CD1c-positive myeloid dendritic cell (primary cell): ENCODE measurements around the gene SSR1.
"Not testable (repeated sequence)": the region's sequence is repeated elsewhere in the genome, so short reads cannot be mapped to it uniquely, and the experiment has no call there.

ENCODE experiments used
- DNase-seq: peaks from one replicate; pipeline ENCODE4 v3.0.0-alpha.2; 2016; ENCODE audit errors: extremely low spot score

The SSR1 gene

GRCh38 chr6:7312616-7313504 is at the start of gene SSR1:
Gene SSR1, minus strand, starts transcription at chr6:7313199. Its CDS starts 79 bp downstream, at chr6:7313120.
- peak; percentile 97 for DNase-seq

GRCh38 chr6:7351916-7352315 is 38.9 kb upstream of the SSR1 start:
- not testable (repeated sequence) for DNase-seq

- DNase-seq, result not testable (repeated sequence)
Measured at GRCh38 chr6:7350591-7350990, 37.6 kb upstream of the SSR1 start.

GRCh38 chr6:7347551-7347997 is 34.6 kb upstream of the SSR1 start:
- DNase-seq, result not testable (repeated sequence)

- not testable (repeated sequence) for DNase-seq
Measured at GRCh38 chr6:7344773-7345450, 31.9 kb upstream of the SSR1 start.

- DNase-seq, result no peak
Measured at GRCh38 chr6:7343546-7344475, 30.8 kb upstream of the SSR1 start.

- no peak for DNase-seq
Measured at GRCh38 chr6:7341989-7342742, 29.2 kb upstream of the SSR1 start.

GRCh38 chr6:7341271-7341670 is 28.3 kb upstream of the SSR1 start:
- DNase-seq, result no peak

- DNase-seq, result peak; percentile 55
Measured at GRCh38 chr6:7339007-7339732, 26.2 kb upstream of the SSR1 start.

- DNase-seq, result no peak
Measured at GRCh38 chr6:7338031-7338430, 25.0 kb upstream of the SSR1 start.

- no peak for DNase-seq
Measured at GRCh38 chr6:7335519-7335918, 22.5 kb upstream of the SSR1 start.

- no peak for DNase-seq
Measured at GRCh38 chr6:7334685-7335084, 21.7 kb upstream of the SSR1 start.

- DNase-seq, result peak; percentile 65
Measured at GRCh38 chr6:7332090-7332745, 19.2 kb upstream of the SSR1 start.

GRCh38 chr6:7331452-7331851 is 18.5 kb upstream of the SSR1 start:
- no peak for DNase-seq

GRCh38 chr6:7328243-7328642 is 15.2 kb upstream of the SSR1 start:
- DNase-seq, result peak; percentile 67

- DNase-seq, result no peak
Measured at GRCh38 chr6:7325750-7326149, 12.8 kb upstream of the SSR1 start.

- DNase-seq, result peak; percentile 89
Measured at GRCh38 chr6:7324520-7324919, 11.5 kb upstream of the SSR1 start.

GRCh38 chr6:7323074-7323473 is 10.1 kb upstream of the SSR1 start:
- no peak for DNase-seq

GRCh38 chr6:7321866-7322265 is 8.9 kb upstream of the SSR1 start:
- DNase-seq, result not testable (repeated sequence)

GRCh38 chr6:7319406-7319805 is 6.4 kb upstream of the SSR1 start:
- not testable (repeated sequence) for DNase-seq
